Neural cell (in vitro differentiated cells): ENCODE data around the gene DOHH.

Experiments
- CTCF ChIP-seq: fragments of 450-650 bp; IDR thresholded peaks from 2 replicates; pipeline ENCODE4 v1.5.1; 2014; ENCODE audit warnings: antibody characterized with exemption, mild to moderate bottlenecking, moderate library complexity; ENCODE audit not compliant: poor library complexity, severe bottlenecking
- EZH2 ChIP-seq: fragments of 200-600, 300-800 bp; shearing (Covaris generic), sonication (generic); IDR thresholded peaks from 2 replicates; pipeline ENCODE4 v1.6.1; 2014; ENCODE audit warnings: antibody characterized with exemption, low read length, borderline replicate concordance, mild to moderate bottlenecking; ENCODE audit not compliant: insufficient read depth, poor library complexity, severe bottlenecking
- SMC3 ChIP-seq: fragments of 450-650 bp; conservative IDR thresholded peaks from 2 replicates; pipeline ENCODE4 v1.6.1; 2014; ENCODE audit warnings: antibody characterized with exemption, mild to moderate bottlenecking, moderate library complexity; ENCODE audit not compliant: poor library complexity

GRCh38 chr19:3531716-3532115, 31.2 kb upstream of the DOHH start:
- TF ChIP-seq CTCF = no peak
- TF ChIP-seq SMC3 = no peak
- TF ChIP-seq EZH2 = no peak
